K562 (cell line): ENCODE data around the gene KCNA4. TPM values are rescaled to one million over a fixed set of nuclear protein-coding genes. Genes with fewer than 3 reads are reported as not detected.

Source experiments
- ATAC-seq: fragments of 200-7000 bp; cut with Tn5 transposase; 3 replicates; pipeline ENCODE4 v1.9.1; 2020; ENCODE audit warnings: moderate library complexity
- BruUV-seq: library from RNA; stranded (reverse); fragments of 400-500 nt; replicated peaks from 2 replicates; lab custom pipeline; 2021; lab: Mats Ljungman, UMichigan
- CTCF ChIA-PET: fragments of 300-600 bp; formaldehyde crosslinking; extraction: SDS; loops from one replicate; lab custom pipeline; 2021; ENCODE audit warnings: low intra/inter-chr PET ratio; lab: Yijun Ruan, JAX
- POLR2A ChIA-PET: fragments of 300-600, 350-650 bp; sonication (Branson Sonifier 250); formaldehyde crosslinking; extraction: SDS; loops from one replicate; lab custom pipeline; 2021; ENCODE audit warnings: antibody characterized with exemption, inconsistent platforms; lab: Yijun Ruan, JAX
- DNase-seq, 4 experiments: peaks; one replicate each; pipeline versions ENCODE4 v3.0.0 to v3.0.0-alpha.2; 2011 to 2018; ENCODE audit warnings: low spot score in 3 of 4, mixed read lengths in 3 of 4; ENCODE audit errors: extremely low read depth in 1 of 4
- FAIRE-seq: peaks from 2 replicates; lab custom pipeline; 2011; peaks lifted over from hg19 to GRCh38; lab: Jason Lieb, UNC
- H2AFZ ChIP-seq: 2 replicates; pipeline ENCODE4 v1.6.0; 2011; ENCODE audit warnings: low read depth, low read length, control low read depth, inconsistent platforms
- H3K27ac ChIP-seq: fragments of 200-600 bp; 3 replicates; pipeline ENCODE4 v1.8.0; 2011; ENCODE audit warnings: low read depth, mild to moderate bottlenecking, control low read depth, inconsistent platforms, low read length, moderate library complexity, mixed read lengths; ENCODE audit errors: extremely low read depth
- H3K27me3 ChIP-seq, 2 experiments: fragments of 300-600 bp in 1 of 2; 2 replicates in 1 of 2; 3 replicates in 1 of 2; pipeline versions ENCODE4 v1.6.0 to v1.8.0; 2011; ENCODE audit warnings: inconsistent platforms in 2 of 2, low read length in 2 of 2, mild to moderate bottlenecking in 1 of 2, mixed read lengths in 1 of 2, moderate library complexity in 1 of 2; ENCODE audit not compliant: control insufficient read depth in 2 of 2, insufficient read depth in 2 of 2
- H3K36me3 ChIP-seq: fragments of 300-600 bp; 3 replicates; pipeline ENCODE4 v1.8.0; 2011; ENCODE audit warnings: mild to moderate bottlenecking, low read length, inconsistent platforms; ENCODE audit not compliant: control insufficient read depth, insufficient read depth
- H3K4me1 ChIP-seq, 2 experiments: fragments of 200-600 bp in 1 of 2; replicated peaks in 1 of 2; 2 replicates in 1 of 2; 3 replicates in 1 of 2; pipeline versions ENCODE4 v1.5.1 to v1.8.0; 2011; ENCODE audit warnings: inconsistent platforms in 2 of 2, low read length in 2 of 2, mild to moderate bottlenecking in 1 of 2, mixed read lengths in 1 of 2, moderate library complexity in 1 of 2; ENCODE audit not compliant: control insufficient read depth in 2 of 2, insufficient read depth in 2 of 2
- H3K4me2 ChIP-seq: 2 replicates; pipeline ENCODE4 v1.6.1; 2011; ENCODE audit warnings: low read length, control low read depth, inconsistent platforms, mixed read lengths; ENCODE audit not compliant: insufficient read depth
- H3K4me3 ChIP-seq: fragments of 200-600 bp; sonication (generic), shearing (Covaris generic); 2 replicates; pipeline ENCODE4 v1.5.1; 2016; ENCODE audit warnings: control low read depth, inconsistent platforms
- H3K79me2 ChIP-seq: fragments of 200-600 bp; 3 replicates; pipeline ENCODE4 v1.8.0; 2011; ENCODE audit warnings: low read length, inconsistent platforms; ENCODE audit not compliant: control insufficient read depth, insufficient read depth
- H3K9ac ChIP-seq, 2 experiments: 2 replicates each; pipeline versions ENCODE4 v1.6.0 to v1.6.1; 2011; ENCODE audit warnings: low read depth in 2 of 2, low read length in 2 of 2, control low read depth in 1 of 2, inconsistent platforms in 1 of 2, mild to moderate bottlenecking in 1 of 2, mixed read lengths in 1 of 2; ENCODE audit not compliant: insufficient read depth in 1 of 2
- H3K9me1 ChIP-seq: one replicate; pipeline ENCODE4 v1.6.0; 2011; ENCODE audit warnings: inconsistent platforms, mild to moderate bottlenecking, low read length, moderate library complexity; ENCODE audit not compliant: control insufficient read depth, insufficient read depth
- H3K9me3 ChIP-seq: replicated peaks from 2 replicates; pipeline ENCODE4 v1.5.1; 2011; ENCODE audit warnings: low read depth, low read length, inconsistent platforms; ENCODE audit not compliant: control insufficient read depth, insufficient read depth
- H4K20me1 ChIP-seq: replicated peaks from 2 replicates; pipeline ENCODE4 v1.6.1; 2011; ENCODE audit warnings: low read length, inconsistent platforms, mixed read lengths; ENCODE audit not compliant: control insufficient read depth, insufficient read depth
- CAMTA2 ChIP-seq: fragments of 250-450 bp; sonication (Bioruptor Pico); conservative IDR thresholded peaks from 2 replicates; pipeline ENCODE4 v1.5.1; 2022
- CCNT2 ChIP-seq: IDR thresholded peaks from 2 replicates; pipeline ENCODE4 v1.6.1; 2011; ENCODE audit warnings: borderline replicate concordance, low read depth, mild to moderate bottlenecking, moderate library complexity, mixed read lengths, low read length; ENCODE audit not compliant: insufficient read length; ENCODE audit errors: extremely low read depth
- FOXA1 ChIP-seq: fragments of 450-650 bp; IDR thresholded peaks from 2 replicates; pipeline ENCODE4 v1.6.1; 2016; ENCODE audit warnings: mild to moderate bottlenecking, borderline replicate concordance
- GATAD2A ChIP-seq: fragments of 450-650 bp; IDR thresholded peaks from 2 replicates; pipeline ENCODE4 v1.6.1; 2017
- ZNF121 ChIP-seq: sonication (generic); formaldehyde crosslinking; conservative IDR thresholded peaks from 2 replicates; pipeline ENCODE4 v1.8.0; 2022; ENCODE audit warnings: missing genetic modification reagents
- ZNF124 ChIP-seq: sonication (generic); formaldehyde crosslinking; IDR thresholded peaks from 2 replicates; pipeline ENCODE4 v1.8.1; 2022; ENCODE audit warnings: missing genetic modification reagents
- ZNF263 ChIP-seq: sonication (generic); formaldehyde crosslinking; IDR thresholded peaks from 2 replicates; pipeline ENCODE4 v1.8.0; 2022; ENCODE audit warnings: mild to moderate bottlenecking, missing genetic modification reagents, borderline replicate concordance
- ZNF551 ChIP-seq: fragments of 250-450 bp; sonication (Bioruptor Pico); IDR thresholded peaks from 2 replicates; pipeline ENCODE4 v1.5.0; 2021; ENCODE audit warnings: mild to moderate bottlenecking, moderate library complexity
- ZNF586 ChIP-seq: fragments of 450-650 bp; formaldehyde crosslinking; conservative IDR thresholded peaks from 2 replicates; pipeline ENCODE4 v1.4.0; 2020; ENCODE audit warnings: mild to moderate bottlenecking, moderate library complexity
- ZNF668 ChIP-seq: fragments of 250-450 bp; sonication (Bioruptor Pico); IDR thresholded peaks from 2 replicates; pipeline ENCODE4 v1.8.0; 2022; ENCODE audit warnings: mild to moderate bottlenecking, inconsistent platforms
- WGBS: fragments of 100-300 bp; shearing (Covaris generic); methylation state at CpG from one replicate; pipeline ENCODE4 v1.1.6; 2016; ENCODE audit warnings: low coverage, mixed read lengths; ENCODE audit not compliant: insufficient coverage; ENCODE audit errors: missing lambda C conversion rate; 5-methylcytosine and 5-hydroxymethylcytosine counted together
- in situ Hi-C: fragments of 300-500 bp; cut with MboI; formaldehyde crosslinking; loops from 4 replicates; pipeline ENCODE4 v1.15.0; 2018; ENCODE audit warnings: inconsistent platforms, mixed read lengths
- intact Hi-C: fragments of 100-400 bp; cut with micrococcal nuclease; formaldehyde crosslinking; loops from 2 replicates; pipeline ENCODE4 v1.14.2; 2022
- polyA plus RNA-seq, 8 experiments: library from polyadenylated mRNA; depleted of rRNA in 4 of 8; stranded (reverse) in 5 of 8; unstranded in 3 of 8; fragments of >200 nt; fragmentation: Nextera tagmentation in 2 of 8; fragmentation: Illumina TruSeq in 1 of 8; extraction: Ambion mirVana in 2 of 8; extraction: Trizol in 1 of 8; gene quantifications; 2 replicates each; pipeline versions ENCODE4 v1.2.1 to v1.2.3, GENCODE V29; 2011 to 2014; ENCODE audit warnings: inconsistent platforms in 1 of 8, missing spikeins in 1 of 8
- total RNA-seq, 7 experiments: library from RNA; depleted of rRNA in 6 of 7; stranded (reverse); fragments of >200 nt in 6 of 7; fragmentation: Illumina TruSeq in 2 of 7; extraction: Trizol in 2 of 7; gene quantifications; 2 replicates each; pipeline versions ENCODE4 v1.2.1 to v1.2.3, GENCODE V29; 2011 to 2021; ENCODE audit warnings: low replicate concordance in 1 of 7
- TF ChIP-seq, protein P1 (sequence below): sonication (generic); formaldehyde crosslinking; IDR thresholded peaks from 2 replicates; pipeline ENCODE4 v1.8.1; 2023; ENCODE audit warnings: mild to moderate bottlenecking, missing genetic modification reagents, moderate library complexity
- TF ChIP-seq, protein P2 (sequence below): fragments of 450-650 bp; IDR thresholded peaks from 2 replicates; pipeline ENCODE4 v1.6.1; 2014; ENCODE audit warnings: low read depth, mild to moderate bottlenecking, moderate library complexity, borderline replicate concordance
- TF ChIP-seq, protein P3 (sequence below): sonication (generic); formaldehyde crosslinking; IDR thresholded peaks from 2 replicates; pipeline ENCODE4 v1.9.0; 2022; ENCODE audit warnings: mild to moderate bottlenecking, missing genetic modification reagents
- TF ChIP-seq, protein P4 (sequence below), 2 experiments: IDR thresholded peaks; 2 replicates each; pipeline ENCODE4 v1.6.1; 2012; ENCODE audit warnings: improper control_type of control experiment in 2 of 2, low read depth in 2 of 2, low read length in 2 of 2, borderline replicate concordance in 1 of 2

Gene KCNA4
- total and polyA plus RNA-seq, 9 of the 15 experiments (the other 6 are each of a cell fraction or from before 2014, with no cell fraction given): not detected

DNA sequence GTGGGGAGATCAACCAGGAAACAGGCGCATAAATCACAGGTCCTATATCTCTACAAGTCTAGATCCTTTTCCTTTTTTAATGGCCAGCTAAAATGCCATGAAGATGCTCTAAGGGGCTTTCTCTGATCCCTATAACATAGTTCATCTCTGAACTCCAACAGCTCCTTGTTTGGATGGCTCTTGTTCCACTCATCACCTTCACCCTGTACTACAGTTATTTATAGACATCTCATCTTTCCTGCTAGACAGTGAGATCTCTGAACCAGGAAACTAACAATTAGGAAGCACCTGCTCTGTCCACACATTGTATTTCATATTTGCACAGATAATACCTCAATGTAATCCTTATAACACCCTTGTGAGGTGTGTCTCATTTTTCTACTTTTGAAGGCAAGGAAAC is 31.6 kb downstream of the KCNA4 start:
- no peak for FAIRE-seq
- CTCF ChIA-PET: no interaction called here
- ATAC-seq: no peak
- TF ChIP-seq CAMTA2 (CRISPR knock-in tag): no peak
- TF ChIP-seq ZNF668 (CRISPR knock-in tag): no peak
- no peak for TF ChIP-seq GATAD2A
- TF ChIP-seq, protein P1, sequence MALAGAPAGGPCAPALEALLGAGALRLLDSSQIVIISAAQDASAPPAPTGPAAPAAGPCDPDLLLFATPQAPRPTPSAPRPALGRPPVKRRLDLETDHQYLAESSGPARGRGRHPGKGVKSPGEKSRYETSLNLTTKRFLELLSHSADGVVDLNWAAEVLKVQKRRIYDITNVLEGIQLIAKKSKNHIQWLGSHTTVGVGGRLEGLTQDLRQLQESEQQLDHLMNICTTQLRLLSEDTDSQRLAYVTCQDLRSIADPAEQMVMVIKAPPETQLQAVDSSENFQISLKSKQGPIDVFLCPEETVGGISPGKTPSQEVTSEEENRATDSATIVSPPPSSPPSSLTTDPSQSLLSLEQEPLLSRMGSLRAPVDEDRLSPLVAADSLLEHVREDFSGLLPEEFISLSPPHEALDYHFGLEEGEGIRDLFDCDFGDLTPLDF: no peak
- TF ChIP-seq FOXA1: no peak
- TF ChIP-seq, protein P2, sequence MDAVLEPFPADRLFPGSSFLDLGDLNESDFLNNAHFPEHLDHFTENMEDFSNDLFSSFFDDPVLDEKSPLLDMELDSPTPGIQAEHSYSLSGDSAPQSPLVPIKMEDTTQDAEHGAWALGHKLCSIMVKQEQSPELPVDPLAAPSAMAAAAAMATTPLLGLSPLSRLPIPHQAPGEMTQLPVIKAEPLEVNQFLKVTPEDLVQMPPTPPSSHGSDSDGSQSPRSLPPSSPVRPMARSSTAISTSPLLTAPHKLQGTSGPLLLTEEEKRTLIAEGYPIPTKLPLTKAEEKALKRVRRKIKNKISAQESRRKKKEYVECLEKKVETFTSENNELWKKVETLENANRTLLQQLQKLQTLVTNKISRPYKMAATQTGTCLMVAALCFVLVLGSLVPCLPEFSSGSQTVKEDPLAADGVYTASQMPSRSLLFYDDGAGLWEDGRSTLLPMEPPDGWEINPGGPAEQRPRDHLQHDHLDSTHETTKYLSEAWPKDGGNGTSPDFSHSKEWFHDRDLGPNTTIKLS: no peak
- no peak for TF ChIP-seq ZNF551
- TF ChIP-seq ZNF586 (CRISPR knock-in tag): no peak
- TF ChIP-seq ZNF124 (CRISPR knock-in tag): no peak
- TF ChIP-seq, protein P3, sequence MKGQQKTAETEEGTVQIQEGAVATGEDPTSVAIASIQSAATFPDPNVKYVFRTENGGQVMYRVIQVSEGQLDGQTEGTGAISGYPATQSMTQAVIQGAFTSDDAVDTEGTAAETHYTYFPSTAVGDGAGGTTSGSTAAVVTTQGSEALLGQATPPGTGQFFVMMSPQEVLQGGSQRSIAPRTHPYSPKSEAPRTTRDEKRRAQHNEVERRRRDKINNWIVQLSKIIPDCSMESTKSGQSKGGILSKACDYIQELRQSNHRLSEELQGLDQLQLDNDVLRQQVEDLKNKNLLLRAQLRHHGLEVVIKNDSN (CRISPR knock-in tag): no peak
- TF ChIP-seq, protein P4, sequence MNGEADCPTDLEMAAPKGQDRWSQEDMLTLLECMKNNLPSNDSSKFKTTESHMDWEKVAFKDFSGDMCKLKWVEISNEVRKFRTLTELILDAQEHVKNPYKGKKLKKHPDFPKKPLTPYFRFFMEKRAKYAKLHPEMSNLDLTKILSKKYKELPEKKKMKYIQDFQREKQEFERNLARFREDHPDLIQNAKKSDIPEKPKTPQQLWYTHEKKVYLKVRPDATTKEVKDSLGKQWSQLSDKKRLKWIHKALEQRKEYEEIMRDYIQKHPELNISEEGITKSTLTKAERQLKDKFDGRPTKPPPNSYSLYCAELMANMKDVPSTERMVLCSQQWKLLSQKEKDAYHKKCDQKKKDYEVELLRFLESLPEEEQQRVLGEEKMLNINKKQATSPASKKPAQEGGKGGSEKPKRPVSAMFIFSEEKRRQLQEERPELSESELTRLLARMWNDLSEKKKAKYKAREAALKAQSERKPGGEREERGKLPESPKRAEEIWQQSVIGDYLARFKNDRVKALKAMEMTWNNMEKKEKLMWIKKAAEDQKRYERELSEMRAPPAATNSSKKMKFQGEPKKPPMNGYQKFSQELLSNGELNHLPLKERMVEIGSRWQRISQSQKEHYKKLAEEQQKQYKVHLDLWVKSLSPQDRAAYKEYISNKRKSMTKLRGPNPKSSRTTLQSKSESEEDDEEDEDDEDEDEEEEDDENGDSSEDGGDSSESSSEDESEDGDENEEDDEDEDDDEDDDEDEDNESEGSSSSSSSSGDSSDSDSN (IDR thresholded peaks at IDR 0.05; ENCODE audit: borderline replicate concordance in 1 of 2, low read depth in 2 of 2, low read length in 2 of 2): no peak
- TF ChIP-seq CCNT2: no peak
- TF ChIP-seq ZNF263 (CRISPR knock-in tag): no peak
- TF ChIP-seq ZNF121 (CRISPR knock-in tag): no peak

More for the DNA sequence above, 31.6 kb downstream of the KCNA4 start:
- no peak overlapping the region for H3K4me3 ChIP-seq
- H3K4me1 ChIP-seq: no peaks in the 10 kb centered on the region
- H3K9ac ChIP-seq: no peak overlapping the region
- H2AFZ ChIP-seq: no peak overlapping the region
- no peaks in the 10 kb centered on the region for H3K27me3 ChIP-seq
- intact Hi-C loops (no loop called here), in situ Hi-C loops (no loop called here)
- H3K27ac ChIP-seq: no peak overlapping the region
- no peak overlapping the region for H3K4me2 ChIP-seq
- H3K79me2 ChIP-seq: no peaks in the 10 kb centered on the region
- no TSS peak for BruUV-seq
- DNase-seq: no peak
- H3K9me1 ChIP-seq: no peaks in the 10 kb centered on the region
- 0% methylated on average over 1 of the region's 1 CpG for WGBS
- no peaks in the 10 kb centered on the region for H4K20me1 ChIP-seq
- no peaks in the 10 kb centered on the region for H3K36me3 ChIP-seq
- POLR2A ChIA-PET: no interaction called here
- H3K9me3 ChIP-seq: no peaks in the 10 kb centered on the region
